HL-60 (cell line): ENCODE data around the gene TMEM9.

Experiments
- CTCF ChIP-seq: IDR thresholded peaks from one replicate; pipeline ENCODE4 v1.5.1; 2011; ENCODE audit warnings: low read length, control low read depth, inconsistent platforms; ENCODE audit not compliant: insufficient read depth
- POLR2AphosphoS5 ChIP-seq: IDR thresholded peaks from 2 replicates; pipeline ENCODE4 v1.6.1; 2012; ENCODE audit warnings: low read depth

GRCh38 chr1:201114245-201115131 lies 39.8 kb downstream of the TMEM9 start:
- TF ChIP-seq POLR2AphosphoS5, result no peak
- peak; percentile 84 for TF ChIP-seq CTCF
